Mesothelial cell of epicardium (in vitro differentiated cells): ENCODE results near the gene ODAM. TPM values are rescaled to one million over a fixed set of nuclear protein-coding genes. Genes with fewer than 3 reads are reported as not detected.

Source experiments
- DNase-seq, 2 experiments: peaks; one replicate each; pipeline ENCODE4 v3.0.0; 2021; ENCODE audit warnings: low spot score in 2 of 2; ENCODE audit not compliant: unreplicated experiment in 2 of 2
- H3K27ac Mint-ChIP-seq: 2 replicates; pipeline ENCODE4 v1.8.0; 2021; ENCODE audit warnings: mixed read lengths
- H3K27me3 Mint-ChIP-seq: 2 replicates; pipeline ENCODE4 v1.8.0; 2021; ENCODE audit warnings: low read depth, mixed read lengths
- H3K36me3 Mint-ChIP-seq: 2 replicates; pipeline ENCODE4 v1.8.0; 2021; ENCODE audit warnings: mixed read lengths
- H3K4me1 Mint-ChIP-seq: 2 replicates; pipeline ENCODE4 v1.8.0; 2021; ENCODE audit warnings: mixed read lengths
- H3K4me3 Mint-ChIP-seq: 2 replicates; pipeline ENCODE4 v1.8.0; 2021; ENCODE audit warnings: mild to moderate bottlenecking, moderate library complexity, mixed read lengths
- H3K9me3 Mint-ChIP-seq: 2 replicates; pipeline ENCODE4 v1.8.0; 2021; ENCODE audit warnings: mixed read lengths
- CTCF ChIP-seq: fragments of 200-600 bp; sonication (generic); IDR thresholded peaks from one replicate; pipeline ENCODE4 v1.5.0; 2021; ENCODE audit warnings: antibody characterized with exemption; ENCODE audit not compliant: unreplicated experiment
- total RNA-seq: library from RNA; stranded (reverse); gene quantifications from 3 replicates; pipeline ENCODE4 v1.2.1, GENCODE V29; 2021

The ODAM gene
- total RNA-seq, 1 donor from 2014 or later, result 3.2 TPM

GRCh38 chr4:70183940-70184246 lies 11.6 kb upstream of the ODAM start:
- DNase-seq, result no peak
- Mint-ChIP-seq H3K27me3 (no peaks in the 10 kb centered on the region), H3K4me1 (peaks cover 49% of the 10 kb centered on the region), H3K27ac (peak overlapping the region; percentile 27), H3K4me3 (no peak overlapping the region), H3K36me3 (no peaks in the 10 kb centered on the region), H3K9me3 (no peaks in the 10 kb centered on the region)
- peak; percentile 33 for TF ChIP-seq CTCF

GRCh38 chr4:70187216-70187615 lies 8.3 kb upstream of the ODAM start:
- Mint-ChIP-seq H3K36me3 (no peaks in the 10 kb centered on the region), H3K27ac (no peak overlapping the region), H3K9me3 (peaks cover 8% of the 10 kb centered on the region), H3K27me3 (no peaks in the 10 kb centered on the region), H3K4me1 (peaks cover 40% of the 10 kb centered on the region), H3K4me3 (no peak overlapping the region)
- DNase-seq, result no peak
- no peak for TF ChIP-seq CTCF

GRCh38 chr4:70190579-70190978 lies 4.9 kb upstream of the ODAM start:
- no peak for TF ChIP-seq CTCF
- Mint-ChIP-seq H3K9me3 (peaks cover 8% of the 10 kb centered on the region), H3K27ac (no peak overlapping the region), H3K4me1 (peaks cover 14% of the 10 kb centered on the region), H3K36me3 (no peaks in the 10 kb centered on the region), H3K4me3 (no peak overlapping the region), H3K27me3 (no peaks in the 10 kb centered on the region)
- DNase-seq, result no peak

GRCh38 chr4:70191647-70192046 lies 3.9 kb upstream of the ODAM start:
- Mint-ChIP-seq H3K27ac (no peak overlapping the region), H3K4me1 (peaks cover 6% of the 10 kb centered on the region), H3K4me3 (no peak overlapping the region), H3K36me3 (no peaks in the 10 kb centered on the region), H3K27me3 (no peaks in the 10 kb centered on the region), H3K9me3 (peaks cover 8% of the 10 kb centered on the region)
- no peak for DNase-seq
- TF ChIP-seq CTCF, result no peak

- H3K36me3 Mint-ChIP-seq, result no peaks in the 10 kb centered on the region
- no peak for DNase-seq
- H3K9me3 Mint-ChIP-seq, result peaks cover 8% of the 10 kb centered on the region
- H3K4me3 Mint-ChIP-seq, result no peak overlapping the region
- H3K27ac Mint-ChIP-seq, result no peak overlapping the region
- peaks cover 7% of the 10 kb centered on the region for H3K4me1 Mint-ChIP-seq
- TF ChIP-seq CTCF, result no peak
- H3K27me3 Mint-ChIP-seq, result no peaks in the 10 kb centered on the region
Observed at GRCh38 chr4:70192895-70193294, 2.6 kb upstream of the ODAM start.

GRCh38 chr4:70196857-70197256 lies 1.3 kb downstream of the ODAM start:
- H3K4me1 Mint-ChIP-seq, result peaks cover 22% of the 10 kb centered on the region
- H3K36me3 Mint-ChIP-seq, result no peaks in the 10 kb centered on the region
- H3K27me3 Mint-ChIP-seq, result no peaks in the 10 kb centered on the region
- TF ChIP-seq CTCF, result no peak
- no peak overlapping the region for H3K4me3 Mint-ChIP-seq
- DNase-seq, result no peak
- no peak overlapping the region for H3K27ac Mint-ChIP-seq
- H3K9me3 Mint-ChIP-seq, result no peaks in the 10 kb centered on the region
